Smooth muscle cell (in vitro differentiated cells): ENCODE measurements around the gene IL9. TPM values are rescaled to one million over a fixed set of nuclear protein-coding genes. Genes with fewer than 3 reads are reported as not detected.

Experiments
- DNase-seq: peaks from one replicate; lab custom pipeline; 2025; ENCODE audit not compliant: unreplicated experiment; lab: John Stamatoyannopoulos, UW
- H2AFZ ChIP-seq: fragments of 200-600 bp; sonication (generic); 2 replicates; pipeline ENCODE4 v1.6.0; 2016; ENCODE audit warnings: antibody characterized with exemption, low read depth, mild to moderate bottlenecking
- H3F3A ChIP-seq: fragments of 200-600 bp; sonication (generic); 2 replicates; pipeline ENCODE4 v1.6.0; 2017; ENCODE audit warnings: antibody characterized with exemption, low read depth
- H3K27ac ChIP-seq: fragments of 200-600 bp; sonication (generic); 2 replicates; pipeline ENCODE4 v1.5.1; 2016; ENCODE audit warnings: low read depth, mild to moderate bottlenecking
- H3K27me3 ChIP-seq: fragments of 200-600 bp; sonication (generic); 2 replicates; pipeline ENCODE4 v1.6.1; 2016; ENCODE audit warnings: low read depth, mild to moderate bottlenecking
- H3K36me3 ChIP-seq: fragments of 200-600 bp; sonication (generic); 2 replicates; pipeline ENCODE4 v1.5.1; 2016; ENCODE audit warnings: low read depth
- H3K4me1 ChIP-seq: fragments of 200-600 bp; sonication (generic); 2 replicates; pipeline ENCODE4 v1.5.1; 2016; ENCODE audit warnings: low read depth
- H3K4me2 ChIP-seq: fragments of 200-600 bp; sonication (generic); 2 replicates; pipeline ENCODE4 v1.6.0; 2016; ENCODE audit warnings: mild to moderate bottlenecking
- H3K4me3 ChIP-seq: fragments of 200-600 bp; sonication (generic); 2 replicates; pipeline ENCODE4 v1.5.1; 2016; ENCODE audit warnings: mild to moderate bottlenecking
- H3K79me2 ChIP-seq: fragments of 200-600 bp; sonication (generic); 2 replicates; pipeline ENCODE4 v1.6.0; 2016; ENCODE audit warnings: low read depth, mild to moderate bottlenecking
- H3K9ac ChIP-seq: fragments of 200-600 bp; sonication (generic); 2 replicates; pipeline ENCODE4 v1.6.0; 2016; ENCODE audit warnings: low read depth
- H3K9me3 ChIP-seq: fragments of 200-600 bp; sonication (generic); replicated peaks from 2 replicates; pipeline ENCODE4 v1.5.1; 2016; ENCODE audit warnings: low read depth
- H4K20me1 ChIP-seq: fragments of 200-600 bp; sonication (generic); 2 replicates; pipeline ENCODE4 v1.6.0; 2016; ENCODE audit warnings: low read depth
- WGBS: methylation state at CpG from one replicate; pipeline ENCODE4 v1.1.7; 2016; ENCODE audit warnings: low lambda C conversion rate; 5-methylcytosine and 5-hydroxymethylcytosine counted together
- polyA plus RNA-seq: library from polyadenylated mRNA; unstranded; fragments of >200 nt; fragmentation: Nextera tagmentation; extraction: Ambion mirVana; gene quantifications from 2 replicates; pipeline ENCODE4 v1.2.1, GENCODE V29; 2016
- total RNA-seq: library from RNA; depleted of rRNA; stranded (reverse); fragments of >200 nt; gene quantifications from 2 replicates; pipeline ENCODE4 v1.2.3, GENCODE V29; 2014
- TF ChIP-seq, protein P1 (sequence below): fragments of 200-600 bp; sonication (generic); IDR thresholded peaks from 2 replicates; pipeline ENCODE4 v1.5.1; 2017; ENCODE audit warnings: borderline replicate concordance, mild to moderate bottlenecking, antibody characterized with exemption; ENCODE audit not compliant: insufficient read depth, poor library complexity, severe bottlenecking

Gene IL9
- total and polyA plus RNA-seq, 2 experiments from 2014 or later = not detected

DNA sequence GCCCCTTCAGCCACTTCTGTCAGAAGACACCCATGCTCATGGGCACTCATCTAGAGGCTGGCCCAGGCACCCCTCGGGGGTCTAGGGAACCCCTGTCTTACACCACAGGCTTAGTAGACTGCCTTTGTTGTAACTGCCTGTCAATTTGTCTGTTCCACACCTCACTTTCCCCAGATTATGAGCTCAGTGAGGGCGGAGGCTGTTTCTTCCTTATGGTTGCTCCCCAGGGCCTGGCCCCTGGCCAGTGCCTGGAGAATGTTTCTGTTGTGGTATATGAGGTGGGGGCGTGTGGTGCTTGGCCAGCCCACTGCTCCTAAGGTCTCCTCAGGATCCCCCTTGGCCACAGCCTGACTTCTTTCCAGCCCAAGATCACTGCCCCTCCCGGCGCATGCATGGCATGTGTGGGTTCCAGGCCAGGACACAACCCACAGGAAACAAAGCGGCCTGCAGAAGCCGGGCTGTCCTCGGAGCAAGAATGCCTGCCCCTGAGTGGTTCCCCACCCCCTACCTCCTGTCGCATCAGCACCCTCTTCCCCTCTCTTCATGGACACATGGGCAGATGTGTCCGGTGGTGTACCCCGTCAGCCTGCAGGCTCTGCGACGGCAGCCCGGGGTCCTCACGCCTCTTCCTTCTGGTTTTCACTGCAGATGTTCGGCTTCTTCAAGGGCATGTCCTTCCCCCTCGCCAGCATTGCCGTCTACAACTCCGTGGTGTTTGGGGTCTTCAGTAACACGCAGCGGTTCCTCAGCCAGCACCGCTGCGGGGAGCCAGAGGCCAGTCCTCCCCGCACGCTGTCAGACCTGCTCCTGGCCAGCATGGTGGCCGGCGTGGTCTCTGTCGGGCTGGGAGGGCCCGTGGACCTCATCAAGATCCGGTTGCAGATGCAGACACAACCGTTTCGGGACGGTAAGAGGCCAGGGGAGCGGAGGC lies 43.5 kb downstream of the IL9 start:
- Histone ChIP-seq H3K4me2 (no peak overlapping the region), H3K9ac (no peak overlapping the region), H3K4me3 (no peak overlapping the region), H3F3A (no peaks in the 10 kb centered on the region), H3K27ac (no peak overlapping the region), H2AFZ (no peak overlapping the region), H4K20me1 (no peaks in the 10 kb centered on the region), H3K4me1 (no peaks in the 10 kb centered on the region), H3K79me2 (no peaks in the 10 kb centered on the region), H3K27me3 (peaks cover under 1% of the 10 kb centered on the region), H3K9me3 (peaks cover 10% of the 10 kb centered on the region), H3K36me3 (no peaks in the 10 kb centered on the region)
- DNase-seq = no peak
- WGBS = 89% methylated on average over 29 of the region's 34 CpGs
- TF ChIP-seq, protein P1, sequence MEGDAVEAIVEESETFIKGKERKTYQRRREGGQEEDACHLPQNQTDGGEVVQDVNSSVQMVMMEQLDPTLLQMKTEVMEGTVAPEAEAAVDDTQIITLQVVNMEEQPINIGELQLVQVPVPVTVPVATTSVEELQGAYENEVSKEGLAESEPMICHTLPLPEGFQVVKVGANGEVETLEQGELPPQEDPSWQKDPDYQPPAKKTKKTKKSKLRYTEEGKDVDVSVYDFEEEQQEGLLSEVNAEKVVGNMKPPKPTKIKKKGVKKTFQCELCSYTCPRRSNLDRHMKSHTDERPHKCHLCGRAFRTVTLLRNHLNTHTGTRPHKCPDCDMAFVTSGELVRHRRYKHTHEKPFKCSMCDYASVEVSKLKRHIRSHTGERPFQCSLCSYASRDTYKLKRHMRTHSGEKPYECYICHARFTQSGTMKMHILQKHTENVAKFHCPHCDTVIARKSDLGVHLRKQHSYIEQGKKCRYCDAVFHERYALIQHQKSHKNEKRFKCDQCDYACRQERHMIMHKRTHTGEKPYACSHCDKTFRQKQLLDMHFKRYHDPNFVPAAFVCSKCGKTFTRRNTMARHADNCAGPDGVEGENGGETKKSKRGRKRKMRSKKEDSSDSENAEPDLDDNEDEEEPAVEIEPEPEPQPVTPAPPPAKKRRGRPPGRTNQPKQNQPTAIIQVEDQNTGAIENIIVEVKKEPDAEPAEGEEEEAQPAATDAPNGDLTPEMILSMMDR = no peak

- H3K79me2 ChIP-seq = no peaks in the 10 kb centered on the region
- H2AFZ ChIP-seq = no peak overlapping the region
- no peaks in the 10 kb centered on the region for H3K27me3 ChIP-seq
- 91% methylated on average over 24 of the region's 24 CpGs for WGBS
- H3K9ac ChIP-seq = no peak overlapping the region
- no peak overlapping the region for H3K4me2 ChIP-seq
- TF ChIP-seq, protein P1 = no peak
- DNase-seq = no peak
- no peak overlapping the region for H3K4me3 ChIP-seq
- no peaks in the 10 kb centered on the region for H4K20me1 ChIP-seq
- no peak overlapping the region for H3K27ac ChIP-seq
- no peaks in the 10 kb centered on the region for H3K4me1 ChIP-seq
- peaks cover 10% of the 10 kb centered on the region for H3K9me3 ChIP-seq
- H3K36me3 ChIP-seq = no peaks in the 10 kb centered on the region
- no peaks in the 10 kb centered on the region for H3F3A ChIP-seq
These were observed 44.3 kb downstream of the IL9 start for GRCh38 chr5:135851186-135851914.

GRCh38 chr5:135850671-135851070 lies 45.0 kb downstream of the IL9 start:
- no peak for DNase-seq
- H3K27me3 ChIP-seq = no peaks in the 10 kb centered on the region
- H3K27ac ChIP-seq = no peak overlapping the region
- 92% methylated on average over 6 of the region's 6 CpGs for WGBS
- TF ChIP-seq, protein P1 = no peak
- H4K20me1 ChIP-seq = no peaks in the 10 kb centered on the region
- no peak overlapping the region for H2AFZ ChIP-seq
- no peaks in the 10 kb centered on the region for H3K36me3 ChIP-seq
- H3K4me1 ChIP-seq = no peaks in the 10 kb centered on the region
- peaks cover 10% of the 10 kb centered on the region for H3K9me3 ChIP-seq
- H3K79me2 ChIP-seq = no peaks in the 10 kb centered on the region
- H3K4me3 ChIP-seq = no peak overlapping the region
- H3K9ac ChIP-seq = no peak overlapping the region
- H3F3A ChIP-seq = no peaks in the 10 kb centered on the region
- H3K4me2 ChIP-seq = no peak overlapping the region
